Measurements from ENCODE around the gene USP17L13.
"Not testable (repeated sequence)": the region's sequence is repeated elsewhere in the genome, so short reads cannot be mapped to it uniquely, and the experiment has no call there.

- TF ChIP-seq POLR2A (IDR thresholded peaks at IDR 0.05); CTCF (IDR thresholded peaks at IDR 0.05); POLR2AphosphoS5 (IDR thresholded peaks at IDR 0.05); EP300 (IDR thresholded peaks at IDR 0.05; ENCODE audit: low read depth): not testable (repeated sequence)
Observed at GRCh38 chr4:9267319-9267718, 42.6 kb downstream of the USP17L13 start, which contains the start of gene USP17L22.

Data from transverse colon (tissue), 4 donors.